Activated T-helper 2 cell treated with anti-CD3 and anti-CD28 coated beads, Interferon-gamma antibody, Interleukin-2, Interleukin-4, amounts not matched to agents 10 μg/mL and 5 μg/mL and 100 μg/mL, durations not matched to agents 14 hours and 24 hours and 36 hours (primary cell): ENCODE measurements around the gene HTR1D. TPM values are rescaled to one million over a fixed set of nuclear protein-coding genes. Genes with fewer than 3 reads are reported as not detected.
"Not testable (repeated sequence)": the region's sequence is repeated elsewhere in the genome, so short reads cannot be mapped to it uniquely, and the experiment has no call there.

Experiments
- DNase-seq: peaks from one replicate; pipeline ENCODE4 v3.0.0; 2021; ENCODE audit warnings: low spot score
- H3K27ac Mint-ChIP-seq: one replicate; pipeline ENCODE4 v1.8.0; 2021; ENCODE audit warnings: mixed read lengths
- H3K27me3 Mint-ChIP-seq: one replicate; pipeline ENCODE4 v1.8.0; 2021; ENCODE audit warnings: low read depth, mixed read lengths
- H3K36me3 Mint-ChIP-seq: one replicate; pipeline ENCODE4 v1.8.0; 2021; ENCODE audit warnings: low read depth, mixed read lengths
- H3K4me1 Mint-ChIP-seq: one replicate; pipeline ENCODE4 v1.8.0; 2021; ENCODE audit warnings: low read depth, mixed read lengths
- H3K4me3 Mint-ChIP-seq: one replicate; pipeline ENCODE4 v1.8.0; 2021; ENCODE audit warnings: low read depth, mild to moderate bottlenecking, moderate library complexity, mixed read lengths
- H3K9me3 Mint-ChIP-seq: one replicate; pipeline ENCODE4 v1.8.0; 2021; ENCODE audit warnings: mixed read lengths
- intact Hi-C: fragments of 100-400 bp; cut with micrococcal nuclease; formaldehyde crosslinking; loops from one replicate; pipeline ENCODE4 v1.15.1; 2023
- total RNA-seq: library from RNA; stranded (reverse); gene quantifications from 2 replicates; pipeline ENCODE4 v1.2.3, GENCODE V29; 2022

Gene HTR1D
- total RNA-seq, 1 donor from 2014 or later: not detected

DNA sequence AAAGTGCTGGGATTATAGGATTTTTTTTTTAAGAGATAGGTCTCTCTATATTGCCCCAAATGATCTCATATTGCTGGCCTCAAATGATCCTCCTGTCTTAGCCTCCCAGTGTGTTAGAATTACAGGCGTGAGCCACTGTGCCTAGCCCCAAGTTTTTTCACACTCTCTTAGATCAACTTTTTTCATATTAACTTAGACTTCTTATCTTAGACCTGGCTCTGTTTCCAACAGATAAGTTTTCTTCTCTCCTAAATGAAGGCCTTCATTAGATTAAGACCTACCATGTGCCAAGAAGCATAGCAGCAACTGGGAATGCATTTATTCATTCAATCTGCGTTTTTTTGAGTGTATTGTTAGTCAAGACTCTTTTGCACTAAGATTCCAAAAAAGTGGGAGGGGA is 20.2 kb upstream of the HTR1D start:
- DNase-seq: no peak
- Mint-ChIP-seq H3K27ac (no peak overlapping the region), H3K9me3 (no peaks in the 10 kb centered on the region), H3K27me3 (peaks cover 2% of the 10 kb centered on the region), H3K4me1 (no peaks in the 10 kb centered on the region), H3K4me3 (no peak overlapping the region), H3K36me3 (no peaks in the 10 kb centered on the region)
- intact Hi-C loops: no loop called here

- H3K36me3 Mint-ChIP-seq: no peaks in the 10 kb centered on the region
- no peak overlapping the region for H3K27ac Mint-ChIP-seq
Observed at GRCh38 chr1:23227806-23228205, 10.5 kb upstream of the HTR1D start.

DNA sequence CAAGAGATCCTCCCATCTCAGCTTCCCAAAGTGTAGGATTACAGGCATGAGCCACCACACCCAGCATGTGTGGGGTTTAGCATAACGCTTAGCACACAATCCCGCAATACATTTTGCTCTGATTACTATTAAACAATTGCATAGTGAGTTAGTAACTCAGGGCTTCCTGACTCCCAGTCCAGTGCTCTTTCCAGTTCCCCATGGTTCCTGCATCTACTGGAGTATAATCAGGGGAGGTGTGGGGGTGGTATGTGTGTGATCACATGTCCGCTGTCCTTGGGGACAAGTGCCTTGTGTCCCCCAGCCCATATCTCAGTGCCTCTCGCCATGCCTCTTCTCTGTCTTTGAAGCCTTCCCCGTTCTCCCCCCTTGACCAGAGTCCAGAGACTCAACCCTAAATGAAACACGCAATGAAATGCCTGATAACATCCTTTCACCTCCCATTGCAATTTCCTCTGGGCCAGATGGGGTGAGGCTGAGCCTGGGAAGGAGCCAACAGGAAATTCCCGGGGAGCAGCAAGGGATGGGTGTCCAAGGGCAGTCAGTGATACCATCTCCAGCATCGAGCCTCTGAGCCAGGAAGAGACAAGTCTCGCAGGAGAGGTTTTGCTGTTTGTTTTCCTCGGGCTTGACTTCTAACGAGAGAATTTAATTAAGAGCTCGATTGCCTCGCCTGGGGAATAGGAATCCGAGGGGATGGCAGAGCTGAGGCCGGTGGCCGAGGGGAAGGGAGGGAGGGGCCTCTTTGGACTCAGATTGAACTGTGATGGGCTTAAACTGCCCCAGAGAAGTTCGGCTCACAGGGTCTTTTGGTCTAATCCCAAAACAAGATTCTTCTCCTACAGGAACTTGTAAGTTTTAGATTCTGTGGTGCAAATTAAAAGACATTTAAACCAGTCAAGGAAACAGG is 7.7 kb upstream of the HTR1D start:
- no peaks in the 10 kb centered on the region for H3K9me3 Mint-ChIP-seq
- H3K27me3 Mint-ChIP-seq: peaks cover 32% of the 10 kb centered on the region
- H3K4me1 Mint-ChIP-seq: no peaks in the 10 kb centered on the region
- H3K27ac Mint-ChIP-seq: no peak overlapping the region
- intact Hi-C loops: no loop called here
- H3K36me3 Mint-ChIP-seq: no peaks in the 10 kb centered on the region
- H3K4me3 Mint-ChIP-seq: no peak overlapping the region
- no peak for DNase-seq

More at GRCh38 chr1:23227806-23228205, 10.5 kb upstream of the HTR1D start:
- DNase-seq: no peak
- no peaks in the 10 kb centered on the region for H3K4me1 Mint-ChIP-seq
- no peak overlapping the region for H3K4me3 Mint-ChIP-seq
- intact Hi-C loops: no loop called here
- H3K27me3 Mint-ChIP-seq: peaks cover 17% of the 10 kb centered on the region
- no peaks in the 10 kb centered on the region for H3K9me3 Mint-ChIP-seq

DNA sequence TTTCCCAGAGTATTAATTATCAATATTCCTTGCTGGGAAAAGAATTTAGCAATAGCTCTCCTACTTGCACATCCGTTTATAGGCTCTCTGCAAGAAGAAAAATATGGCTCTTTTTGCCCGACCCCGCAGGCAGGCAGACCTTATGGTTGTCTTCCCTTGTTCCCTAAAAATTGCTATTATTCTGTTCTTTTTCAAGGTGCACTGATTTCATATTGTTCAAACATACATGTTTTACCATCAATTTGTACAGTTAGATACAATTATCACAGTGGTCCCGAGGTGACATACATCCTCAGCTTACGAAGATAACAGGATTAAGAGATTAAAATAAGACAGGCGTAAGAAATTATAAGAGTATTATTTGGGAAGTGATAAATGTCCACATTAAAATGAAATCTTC is 6.7 kb upstream of the HTR1D start:
- H3K36me3 Mint-ChIP-seq, H3K9me3 Mint-ChIP-seq, H3K4me3 Mint-ChIP-seq, DNase-seq, intact Hi-C loops, H3K4me1 Mint-ChIP-seq, H3K27ac Mint-ChIP-seq: not testable (repeated sequence)
- peaks cover 39% of the 10 kb centered on the region for H3K27me3 Mint-ChIP-seq

DNA sequence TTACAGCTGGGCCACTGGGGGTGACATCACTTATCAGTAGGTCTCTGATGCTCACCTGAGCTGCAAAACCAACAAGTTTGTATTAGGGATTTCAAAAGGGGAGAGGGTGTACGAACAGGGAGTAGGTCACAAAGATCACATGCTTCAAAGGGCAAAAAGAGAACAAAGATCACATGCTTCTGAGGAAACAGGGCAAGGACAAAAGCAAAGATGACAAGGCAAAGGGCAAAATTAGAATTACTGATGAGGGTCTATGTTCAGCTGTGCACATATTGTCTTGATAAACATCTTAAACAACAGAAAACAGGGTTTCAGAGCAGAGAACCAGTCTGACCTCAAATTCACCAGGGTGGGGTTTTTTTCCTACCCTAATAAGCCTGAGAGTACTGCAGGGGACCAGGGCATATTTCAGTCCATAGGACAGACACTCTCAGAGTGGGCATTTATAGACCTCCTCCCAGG is 6.2 kb upstream of the HTR1D start:
- DNase-seq, H3K4me3 Mint-ChIP-seq, H3K27ac Mint-ChIP-seq, H3K4me1 Mint-ChIP-seq, intact Hi-C loops, H3K9me3 Mint-ChIP-seq, H3K36me3 Mint-ChIP-seq: not testable (repeated sequence)
- H3K27me3 Mint-ChIP-seq: peaks cover 44% of the 10 kb centered on the region

GRCh38 chr1:23222742-23223141 is 5.4 kb upstream of the HTR1D start:
- no peak overlapping the region for H3K27ac Mint-ChIP-seq
- peaks cover 2% of the 10 kb centered on the region for H3K4me1 Mint-ChIP-seq
- H3K4me3 Mint-ChIP-seq: no peak overlapping the region
- no peaks in the 10 kb centered on the region for H3K9me3 Mint-ChIP-seq
- H3K27me3 Mint-ChIP-seq: peaks cover 48% of the 10 kb centered on the region
- intact Hi-C loops: no loop called here
- H3K36me3 Mint-ChIP-seq: no peaks in the 10 kb centered on the region
- DNase-seq: no peak

- no peak for DNase-seq
- Mint-ChIP-seq H3K27me3 (peaks cover 50% of the 10 kb centered on the region), H3K36me3 (no peaks in the 10 kb centered on the region), H3K4me1 (peaks cover 2% of the 10 kb centered on the region), H3K4me3 (no peak overlapping the region), H3K27ac (no peak overlapping the region), H3K9me3 (no peaks in the 10 kb centered on the region)
- intact Hi-C loops: no loop called here
Observed at GRCh38 chr1:23222331-23222730, 5.0 kb upstream of the HTR1D start.

DNA sequence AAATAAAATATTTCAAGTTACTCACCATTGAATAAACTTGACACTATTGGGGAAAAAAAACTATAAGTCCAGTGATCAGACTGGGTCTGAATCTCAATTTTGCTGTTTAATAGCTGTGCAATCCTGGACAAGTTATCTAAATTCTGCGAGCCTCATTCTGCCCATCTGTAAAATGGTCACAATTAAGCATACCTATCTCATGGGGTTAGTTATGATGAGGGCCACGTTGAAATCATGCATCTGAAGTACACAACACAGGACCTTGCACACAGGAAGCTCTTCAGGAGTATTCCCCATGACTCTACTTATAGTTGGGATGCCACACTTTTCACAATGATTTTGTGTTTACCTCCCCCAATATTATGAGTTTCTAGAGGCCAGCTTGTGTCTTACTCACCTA is 3.8 kb upstream of the HTR1D start:
- Mint-ChIP-seq H3K4me3 (no peak overlapping the region), H3K27me3 (peaks cover 51% of the 10 kb centered on the region), H3K9me3 (no peaks in the 10 kb centered on the region), H3K4me1 (peaks cover 2% of the 10 kb centered on the region), H3K36me3 (no peaks in the 10 kb centered on the region), H3K27ac (no peak overlapping the region)
- no peak for DNase-seq
- intact Hi-C loops: no loop called here

DNA sequence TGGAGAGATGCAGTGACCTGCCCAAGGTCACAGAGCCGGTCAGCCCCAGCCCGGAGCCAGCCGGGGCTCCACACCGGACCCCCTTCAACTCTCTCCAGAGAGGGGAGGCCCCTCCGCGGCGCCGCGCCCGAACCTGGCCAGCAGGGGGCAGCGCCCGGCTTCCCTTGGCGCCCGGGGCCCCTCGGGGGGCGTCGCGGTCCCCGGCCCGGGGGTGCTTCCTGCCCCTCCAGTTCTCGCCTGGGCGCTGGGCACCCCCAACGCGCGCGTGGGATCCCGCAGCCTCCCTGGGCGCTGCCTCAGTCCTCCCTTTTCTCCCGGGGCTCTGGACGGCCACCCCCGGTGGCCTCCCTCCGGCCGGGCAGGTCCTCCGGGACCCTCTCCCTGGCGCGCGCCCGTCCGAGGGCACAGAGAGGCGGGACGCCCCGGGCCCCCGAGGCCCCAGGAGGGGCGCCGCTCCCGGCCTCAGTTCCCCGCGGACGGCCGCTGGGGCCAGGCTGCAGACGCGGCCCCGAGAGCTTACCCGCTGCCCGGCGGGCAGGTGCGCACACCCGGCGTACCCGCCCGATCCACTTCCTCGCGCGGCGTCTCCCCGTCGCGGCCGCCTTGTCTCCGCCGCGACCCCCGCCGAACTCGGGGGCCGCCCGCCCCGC is 406 bp downstream of the HTR1D start:
- Mint-ChIP-seq H3K9me3 (no peaks in the 10 kb centered on the region), H3K36me3 (no peaks in the 10 kb centered on the region), H3K27ac (no peak overlapping the region), H3K4me3 (no peak overlapping the region), H3K4me1 (peaks cover 2% of the 10 kb centered on the region), H3K27me3 (peaks cover 58% of the 10 kb centered on the region)
- DNase-seq: no peak
- intact Hi-C loops: no loop called here

- Mint-ChIP-seq H3K27me3 (peaks cover 55% of the 10 kb centered on the region), H3K36me3 (no peaks in the 10 kb centered on the region), H3K4me3 (no peak overlapping the region), H3K4me1 (peaks cover 2% of the 10 kb centered on the region), H3K9me3 (no peaks in the 10 kb centered on the region), H3K27ac (no peak overlapping the region)
- no peak for DNase-seq
- intact Hi-C loops: no loop called here
Observed at GRCh38 chr1:23215751-23216449, 1.4 kb downstream of the HTR1D start.

DNA sequence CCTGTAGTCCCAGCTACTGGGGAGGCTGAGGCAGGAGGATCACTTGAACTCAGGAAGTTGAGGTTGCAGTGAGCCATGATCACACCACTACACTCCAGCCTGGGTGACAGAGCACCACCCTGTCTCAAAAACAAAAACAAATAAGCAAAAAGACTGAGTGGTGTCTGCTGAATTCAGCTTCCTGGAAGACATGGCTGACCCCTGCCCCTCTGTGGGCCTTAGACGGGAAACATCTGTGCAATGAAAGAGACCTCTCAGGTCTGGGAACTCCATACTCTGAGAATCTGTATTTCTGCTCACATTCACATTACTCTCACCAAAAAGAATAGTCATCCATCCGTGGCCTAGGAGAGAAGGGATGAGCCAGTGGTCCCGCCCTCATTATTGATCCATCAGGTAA is 2.0 kb downstream of the HTR1D start:
- intact Hi-C loops: no loop called here
- H3K4me3 Mint-ChIP-seq: no peak overlapping the region
- H3K27me3 Mint-ChIP-seq: peaks cover 52% of the 10 kb centered on the region
- no peak for DNase-seq
- H3K36me3 Mint-ChIP-seq: no peaks in the 10 kb centered on the region
- H3K27ac Mint-ChIP-seq: no peak overlapping the region
- peaks cover 2% of the 10 kb centered on the region for H3K4me1 Mint-ChIP-seq
- H3K9me3 Mint-ChIP-seq: no peaks in the 10 kb centered on the region

DNA sequence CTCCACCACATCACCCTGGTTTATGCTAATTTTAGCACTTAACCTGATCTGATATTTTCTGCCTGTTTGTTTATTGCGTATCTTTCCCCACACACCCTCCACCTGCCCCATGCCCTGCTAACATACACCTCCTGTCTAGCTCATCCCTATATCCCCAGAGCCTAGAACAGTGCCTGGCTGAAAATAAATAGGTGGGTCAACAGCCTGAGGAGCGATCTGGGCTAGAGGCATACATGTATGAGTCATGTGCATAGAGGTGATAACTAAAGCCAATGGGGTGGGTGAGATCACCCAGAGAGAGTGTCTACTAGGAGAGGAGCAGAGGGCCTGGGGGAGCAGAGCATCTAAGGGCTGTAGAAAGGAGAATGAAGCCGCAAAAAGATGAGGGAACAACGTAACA is 2.7 kb downstream of the HTR1D start:
- Mint-ChIP-seq H3K4me3 (no peak overlapping the region), H3K4me1 (peaks cover 2% of the 10 kb centered on the region), H3K27me3 (peaks cover 48% of the 10 kb centered on the region), H3K27ac (no peak overlapping the region), H3K9me3 (no peaks in the 10 kb centered on the region), H3K36me3 (no peaks in the 10 kb centered on the region)
- intact Hi-C loops: no loop called here
- DNase-seq: no peak

- peaks cover 30% of the 10 kb centered on the region for H3K27me3 Mint-ChIP-seq
- no peaks in the 10 kb centered on the region for H3K4me1 Mint-ChIP-seq
- no peak for DNase-seq
- H3K27ac Mint-ChIP-seq: no peak overlapping the region
- intact Hi-C loops: no loop called here
- no peak overlapping the region for H3K4me3 Mint-ChIP-seq
- no peaks in the 10 kb centered on the region for H3K9me3 Mint-ChIP-seq
- H3K36me3 Mint-ChIP-seq: no peaks in the 10 kb centered on the region
Observed at GRCh38 chr1:23211955-23212354, 5.3 kb downstream of the HTR1D start.
